Adipose tissue (tissue), 3 donors: ENCODE data around the gene CFAP99. TPM values are rescaled to one million over a fixed set of nuclear protein-coding genes. Genes with fewer than 3 reads are reported as not detected.

Experiments
- H3K27ac ChIP-seq: one replicate; pipeline ENCODE4 v1.5.1; 2013; ENCODE audit warnings: low read depth, low read length
- WGBS, 3 donors: extraction: QIAGEN DNeasy Blood & Tissue Kit; methylation state at CpG; one replicate each; pipeline ENCODE4 v1.1.7; 2013; 5-methylcytosine and 5-hydroxymethylcytosine counted together
- polyA plus RNA-seq, 3 donors: library from polyadenylated mRNA; stranded (reverse); fragments of 200-250 nt; gene quantifications; one replicate each; pipeline ENCODE4 v1.2.3, GENCODE V29; 2013
- donor health status: healthy with polysubstance abuse.
- donor health status: Bipolar disorder and iron deficiency.
- donor health status: healthy.

The CFAP99 gene
- polyA plus RNA-seq, 3 donors, result 0.09 to 0.86 TPM; not detected in 1

DNA sequence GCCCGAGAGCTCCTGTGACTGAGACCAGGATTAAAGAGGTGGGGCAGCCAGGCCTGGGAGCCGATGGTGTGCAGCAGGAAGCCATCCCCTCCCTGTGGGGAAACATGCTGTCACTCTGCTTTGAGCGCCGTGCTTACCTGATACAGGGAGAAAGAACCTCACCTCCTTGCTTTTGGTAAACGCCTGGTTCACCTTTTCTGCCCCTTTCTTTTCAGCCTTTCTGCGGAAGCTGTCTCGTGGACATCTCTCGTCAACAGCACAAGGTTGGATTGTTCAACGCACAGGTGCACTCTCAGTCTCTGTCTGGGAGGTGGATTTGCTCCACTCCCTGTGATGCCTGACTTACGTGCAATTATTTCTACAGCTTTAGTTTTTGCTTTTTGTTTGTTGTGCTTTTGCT is 12.3 kb upstream of the CFAP99 start:
- 81 to 87% (median 81%) methylated on average over 10 of the region's 10 CpGs for WGBS, 3 donors
- no peak overlapping the region for H3K27ac ChIP-seq

DNA sequence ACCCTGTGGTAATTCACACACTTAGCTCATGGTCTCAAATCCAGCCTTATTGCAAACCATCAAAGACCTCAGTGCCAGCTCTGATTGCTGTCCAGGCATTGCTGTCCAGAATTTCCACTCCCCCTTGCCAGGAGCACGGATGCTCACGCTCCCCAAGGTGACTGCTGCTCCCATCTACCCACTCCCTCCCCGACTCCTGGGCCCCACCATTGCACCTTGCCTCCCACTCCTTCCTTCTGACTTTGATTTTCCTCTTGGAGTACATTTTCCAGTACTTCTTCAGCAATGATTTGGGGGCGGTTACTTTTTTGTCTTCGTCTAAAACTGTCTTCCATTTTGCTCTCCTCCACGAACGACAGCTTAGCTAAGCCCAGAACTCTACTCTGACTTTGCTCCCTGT is 11.8 kb upstream of the CFAP99 start:
- no peak overlapping the region for H3K27ac ChIP-seq
- 66 to 83% (median 74%) methylated on average over 7 of the region's 7 CpGs for WGBS, 3 donors

- H3K27ac ChIP-seq, result no peak overlapping the region
- WGBS, 3 donors, result 88 to 95% (median 91%) methylated on average over 3 of the region's 3 CpGs
Measured at GRCh38 chr4:2407991-2408342, 10.8 kb upstream of the CFAP99 start.

DNA sequence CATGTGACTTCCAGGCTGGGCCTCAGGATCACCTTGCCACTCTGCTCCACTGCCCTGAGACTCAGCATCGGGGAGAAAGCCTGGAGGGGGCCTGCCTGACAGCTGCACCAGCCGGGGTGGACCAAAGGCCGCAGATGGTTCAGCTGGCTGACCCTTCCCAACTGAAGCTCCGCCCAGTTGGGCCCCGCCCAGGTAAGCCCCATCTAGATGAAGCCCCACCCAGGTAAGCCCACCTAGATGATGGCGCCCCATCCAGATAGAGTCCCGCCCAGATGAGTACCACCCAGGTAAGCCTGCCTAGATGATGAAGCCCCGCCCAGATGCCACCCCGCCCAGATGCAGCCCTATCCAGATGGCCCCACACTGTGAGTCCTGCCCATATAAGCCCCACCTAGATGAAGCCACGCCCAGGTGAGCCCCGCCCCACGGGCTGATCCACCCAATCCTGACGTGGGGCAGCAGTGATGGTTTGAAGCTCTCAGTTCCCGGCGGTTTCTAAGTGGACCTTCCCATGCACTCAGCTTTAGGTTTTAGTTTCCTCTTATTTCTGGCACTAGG is 10.3 kb upstream of the CFAP99 start:
- H3K27ac ChIP-seq, result no peak overlapping the region
- 80 to 83% (median 83%) methylated on average over 15 of the region's 15 CpGs for WGBS, 3 donors

DNA sequence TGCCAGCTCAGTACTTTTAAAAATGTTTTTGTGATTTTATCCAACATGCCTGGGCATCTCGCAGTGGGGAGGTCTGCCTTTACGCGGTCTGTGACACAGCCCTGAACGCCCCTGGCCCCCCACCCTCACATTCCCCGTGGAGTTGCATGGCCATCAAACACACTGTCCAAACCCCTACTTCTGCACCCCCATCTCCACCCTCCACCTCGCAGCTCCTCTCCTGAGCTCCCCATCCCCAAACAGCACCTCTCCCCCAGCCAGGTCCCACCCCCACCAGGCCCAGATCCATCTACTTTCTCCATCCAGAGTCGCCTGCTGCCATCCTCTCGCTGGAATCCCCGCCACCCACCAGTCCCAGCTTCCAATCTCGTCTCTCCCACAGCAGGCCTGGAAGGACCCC is 9.8 kb upstream of the CFAP99 start:
- no peak overlapping the region for H3K27ac ChIP-seq
- 80 to 90% (median 88%) methylated on average over 9 to 10 of the region's 10 CpGs for WGBS, 3 donors

DNA sequence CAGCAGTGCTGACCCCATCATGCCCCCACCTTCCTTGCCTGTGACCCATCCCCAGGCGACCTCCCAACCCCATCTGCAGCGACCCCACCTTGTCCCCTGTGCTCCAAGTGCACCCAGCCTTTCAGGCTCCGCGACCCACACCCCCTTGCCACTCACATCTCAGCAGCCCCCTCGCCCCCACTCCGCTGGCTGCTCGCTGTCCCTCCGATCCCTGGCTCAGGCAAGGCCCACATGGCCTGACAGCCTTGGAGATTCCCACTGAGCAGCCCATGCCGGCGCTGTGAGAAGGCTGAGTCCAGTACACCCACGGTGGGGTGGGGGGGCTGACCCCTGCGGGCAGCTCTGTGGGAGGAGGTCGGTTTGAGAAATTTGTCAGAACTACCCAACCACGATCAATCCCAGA is 9.4 kb upstream of the CFAP99 start:
- 88 to 93% (median 89%) methylated on average over 14 of the region's 14 CpGs for WGBS, 3 donors
- H3K27ac ChIP-seq, result no peak overlapping the region

- WGBS, 3 donors, result 81 to 88% (median 82%) methylated on average over 14 of the region's 14 CpGs
- H3K27ac ChIP-seq, result no peak overlapping the region
Measured at GRCh38 chr4:2411786-2412510, 6.8 kb upstream of the CFAP99 start.

DNA sequence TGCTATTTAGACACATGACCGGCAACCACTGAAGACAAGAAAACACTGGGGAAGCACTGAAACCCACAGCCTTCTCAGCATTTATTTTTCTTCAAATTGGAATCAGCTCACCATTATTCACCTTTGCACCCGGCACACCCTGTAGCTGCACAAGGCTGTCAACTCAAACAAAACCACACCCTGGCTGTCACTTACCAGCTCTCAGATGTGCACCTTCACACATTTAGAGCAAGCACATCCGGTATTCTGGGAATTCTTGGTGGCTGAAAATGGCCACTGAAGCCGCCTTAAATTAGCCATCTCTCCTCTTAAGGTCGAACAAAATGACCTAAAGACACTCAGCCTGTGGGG is 6.2 kb upstream of the CFAP99 start:
- no peak overlapping the region for H3K27ac ChIP-seq
- WGBS, 3 donors, result 38 to 55% (median 39%) methylated on average over 5 of the region's 5 CpGs

GRCh38 chr4:2412885-2413716 is 5.7 kb upstream of the CFAP99 start:
- H3K27ac ChIP-seq, result no peak overlapping the region
- 5 to 17% (median 8%) methylated on average over 30 of the region's 30 CpGs for WGBS, 3 donors

GRCh38 chr4:2413821-2414610 is 4.7 kb upstream of the CFAP99 start:
- 57 to 63% (median 62%) methylated on average over 14 of the region's 14 CpGs for WGBS, 3 donors
- H3K27ac ChIP-seq, result no peak overlapping the region

DNA sequence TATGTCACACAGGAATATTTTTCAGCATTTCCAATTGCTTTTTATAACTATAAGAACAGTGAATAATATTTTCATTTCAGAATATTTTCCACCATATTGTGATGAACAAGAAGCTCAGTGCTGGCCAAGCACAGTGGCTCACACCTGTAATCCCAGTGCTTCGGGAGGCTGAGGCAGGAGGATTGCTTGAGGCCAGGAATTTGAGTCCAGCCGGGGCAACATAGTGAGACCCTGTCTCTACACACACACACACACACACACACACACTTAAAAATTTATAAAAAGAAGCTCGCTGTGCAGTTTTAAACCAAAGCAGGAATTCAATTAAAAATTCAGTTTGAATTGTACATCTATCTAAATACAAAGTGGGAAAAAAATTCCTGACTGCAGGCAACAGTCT is 3.5 kb upstream of the CFAP99 start:
- H3K27ac ChIP-seq, result no peak overlapping the region
- WGBS, 3 donors, result 88 to 97% (median 94%) methylated on average over 3 of the region's 3 CpGs

GRCh38 chr4:2415881-2416563 is 2.7 kb upstream of the CFAP99 start:
- 63 to 85% (median 66%) methylated on average over 17 of the region's 17 CpGs for WGBS, 3 donors

GRCh38 chr4:2416564-2417225 is 2.1 kb upstream of the CFAP99 start:
- H3K27ac ChIP-seq, result no peak overlapping the region
- 3 to 29% (median 9%) methylated on average over 41 to 55 of the region's 55 CpGs for WGBS, 3 donors

More at GRCh38 chr4:2415881-2416563, 2.7 kb upstream of the CFAP99 start:
- no peak overlapping the region for H3K27ac ChIP-seq

- no peak overlapping the region for H3K27ac ChIP-seq
- 0 to 1% (median 1%) methylated on average over 38 to 61 of the region's 61 CpGs for whole genome bisulfite sequencing, 3 donors
Measured at GRCh38 chr4:2417226-2417764, 1.5 kb upstream of the CFAP99 start.

DNA sequence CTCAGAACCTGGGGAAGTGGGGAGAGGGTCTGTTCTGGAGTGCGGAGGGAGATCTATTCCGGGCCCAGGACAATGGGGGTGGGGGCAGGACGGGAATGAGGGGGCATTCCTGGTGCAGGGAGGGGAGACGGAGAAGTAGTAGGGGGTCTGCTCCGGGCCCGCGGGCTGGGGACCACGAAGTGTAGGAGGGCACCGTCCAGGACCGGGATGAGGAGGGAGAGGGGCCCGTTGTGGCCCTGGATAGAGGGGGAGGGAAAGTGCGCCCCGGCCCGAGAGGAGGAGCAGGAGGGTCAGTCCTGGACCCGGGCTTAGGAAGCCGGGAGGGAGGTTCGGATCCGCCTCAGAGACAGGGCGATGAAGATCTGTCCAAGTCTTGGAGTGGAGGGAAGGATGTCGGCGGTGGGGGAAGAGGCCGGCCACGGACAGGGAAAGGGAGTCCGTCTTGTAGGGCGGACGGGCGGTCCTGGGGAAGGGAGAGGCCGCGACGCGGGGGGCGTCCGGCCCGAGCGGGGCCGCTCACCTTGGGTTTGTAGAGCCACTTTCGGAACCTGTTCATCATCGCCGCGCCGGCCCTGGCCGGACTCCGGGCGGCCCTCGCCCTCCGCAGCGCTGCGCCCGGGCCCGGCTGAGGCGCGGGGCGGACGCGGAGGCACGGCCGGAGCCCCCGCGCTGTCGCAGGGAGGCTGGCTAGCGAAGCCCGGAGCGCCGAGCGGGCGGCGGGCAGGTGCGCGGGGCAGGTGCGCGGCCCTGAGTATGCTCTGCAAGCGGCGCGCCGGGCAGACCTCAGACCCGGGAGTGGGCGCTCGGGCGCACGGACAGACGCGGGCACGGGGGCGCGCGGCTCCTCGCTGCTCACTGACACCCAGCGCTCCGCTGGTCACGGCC is 748 bp upstream of the CFAP99 start, which contains the start of gene ZFYVE28:
Gene ZFYVE28 (minus strand): TSS at position 881 of the 885 bp plus-strand sequence. CDS start 322 bp downstream, at position 559.
- 1% methylated on average over 72 to 90 of the region's 90 CpGs for WGBS, 3 donors
- H3K27ac ChIP-seq, result no peak within 1 kb of the TSS

DNA sequence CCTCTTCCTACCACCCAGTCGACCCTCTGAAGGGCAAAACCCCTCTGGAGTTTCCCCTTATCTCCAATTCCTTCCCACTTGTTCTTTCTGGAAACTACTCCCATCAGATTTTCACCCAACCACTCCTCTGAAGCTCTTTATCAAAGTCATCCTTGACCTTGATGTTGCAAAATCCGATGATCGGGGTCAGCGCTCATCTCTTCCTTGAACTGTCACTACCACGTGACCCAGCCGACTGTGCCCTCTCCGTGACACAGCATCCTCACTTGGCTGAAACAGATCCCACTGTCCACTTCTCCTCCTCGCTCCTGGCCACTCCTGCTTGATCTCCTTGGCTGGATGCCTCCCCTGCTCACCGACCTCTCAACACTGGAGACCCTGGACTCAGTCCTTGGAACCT is 1.1 kb downstream of the CFAP99 start:
- no peak overlapping the region for H3K27ac ChIP-seq
- WGBS, 3 donors, result 41 to 49% (median 41%) methylated on average over 9 of the region's 9 CpGs
